HG02798 (cell line): ENCODE data around the gene PTPN7.
"Not testable (repeated sequence)": the region's sequence is repeated elsewhere in the genome, so short reads cannot be mapped to it uniquely, and the experiment has no call there.

Experiments
- ATAC-seq: cut with Tn5 transposase; IDR thresholded peaks from one replicate; pipeline ENCODE4 v1.9.1; 2021; ENCODE audit warnings: mild to moderate bottlenecking; ENCODE audit not compliant: unreplicated experiment, poor library complexity

Gene PTPN7

GRCh38 chr1:202167708-202168415 is 7.5 kb upstream of the PTPN7 start:
- no peak for ATAC-seq

DNA sequence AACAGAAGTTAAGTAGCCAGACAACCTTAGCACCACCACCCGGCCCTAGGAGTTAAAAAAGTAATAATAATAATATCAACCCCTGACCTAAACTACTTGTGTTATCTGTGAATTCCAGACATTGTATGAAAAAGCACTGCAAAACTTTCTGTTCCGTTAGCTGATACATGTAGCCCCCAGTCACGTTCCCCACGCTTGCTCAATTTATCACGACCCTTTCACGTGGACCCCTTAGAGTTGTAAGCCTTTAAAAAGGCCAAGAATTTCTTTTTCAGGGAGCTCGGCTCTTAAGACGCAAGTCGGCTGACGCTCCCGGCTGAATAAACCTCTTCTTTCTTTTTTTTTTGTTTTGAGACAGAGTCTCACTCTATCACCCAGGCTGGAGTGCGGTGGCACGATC is 6.7 kb upstream of the PTPN7 start:
- ATAC-seq, result not testable (repeated sequence)

DNA sequence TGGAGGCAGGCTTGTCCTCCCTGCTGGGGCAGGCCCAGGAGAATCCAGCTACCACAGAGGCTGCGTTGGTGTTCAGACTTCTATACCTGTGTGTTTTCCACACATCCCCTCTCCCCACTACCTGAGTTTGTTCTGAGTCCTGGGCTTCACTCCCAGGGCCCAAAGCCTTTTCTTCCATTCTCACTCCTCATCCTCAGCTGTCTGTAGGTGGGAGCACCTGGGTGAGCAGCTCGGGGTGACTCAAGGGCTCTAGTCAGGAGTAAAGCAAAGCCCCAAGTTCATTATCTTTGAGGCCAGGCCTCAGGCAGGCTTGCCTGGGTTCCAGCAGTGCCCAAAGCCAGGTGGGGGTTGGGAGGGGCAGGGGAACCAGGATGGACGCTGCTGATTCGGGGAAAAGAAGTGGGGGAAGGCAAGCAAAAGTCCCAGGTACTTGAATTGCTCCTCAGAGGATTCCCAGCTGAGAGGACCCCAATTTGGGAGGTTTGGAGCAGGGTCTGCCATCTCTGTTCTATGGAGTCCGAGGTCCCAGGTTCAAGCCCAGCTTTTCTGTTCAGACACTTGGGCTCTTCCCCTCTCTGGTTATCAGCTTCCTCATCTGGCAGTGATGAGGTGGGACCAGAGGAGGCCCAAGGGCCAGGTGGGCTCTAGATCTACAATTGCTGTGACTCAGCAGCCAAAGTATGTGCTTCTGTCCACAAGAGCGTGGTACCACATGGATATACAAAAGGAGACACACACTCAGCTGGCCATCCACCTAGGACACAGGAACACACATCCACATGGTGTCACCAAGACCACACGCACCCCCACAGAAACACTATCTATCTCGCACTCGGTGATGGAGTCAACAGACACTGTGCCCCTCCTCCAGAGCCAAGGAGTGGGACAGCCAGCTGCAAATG is 5.8 kb upstream of the PTPN7 start:
- ATAC-seq, result no peak

GRCh38 chr1:202165267-202165941 is 5.0 kb upstream of the PTPN7 start:
- no peak for ATAC-seq

DNA sequence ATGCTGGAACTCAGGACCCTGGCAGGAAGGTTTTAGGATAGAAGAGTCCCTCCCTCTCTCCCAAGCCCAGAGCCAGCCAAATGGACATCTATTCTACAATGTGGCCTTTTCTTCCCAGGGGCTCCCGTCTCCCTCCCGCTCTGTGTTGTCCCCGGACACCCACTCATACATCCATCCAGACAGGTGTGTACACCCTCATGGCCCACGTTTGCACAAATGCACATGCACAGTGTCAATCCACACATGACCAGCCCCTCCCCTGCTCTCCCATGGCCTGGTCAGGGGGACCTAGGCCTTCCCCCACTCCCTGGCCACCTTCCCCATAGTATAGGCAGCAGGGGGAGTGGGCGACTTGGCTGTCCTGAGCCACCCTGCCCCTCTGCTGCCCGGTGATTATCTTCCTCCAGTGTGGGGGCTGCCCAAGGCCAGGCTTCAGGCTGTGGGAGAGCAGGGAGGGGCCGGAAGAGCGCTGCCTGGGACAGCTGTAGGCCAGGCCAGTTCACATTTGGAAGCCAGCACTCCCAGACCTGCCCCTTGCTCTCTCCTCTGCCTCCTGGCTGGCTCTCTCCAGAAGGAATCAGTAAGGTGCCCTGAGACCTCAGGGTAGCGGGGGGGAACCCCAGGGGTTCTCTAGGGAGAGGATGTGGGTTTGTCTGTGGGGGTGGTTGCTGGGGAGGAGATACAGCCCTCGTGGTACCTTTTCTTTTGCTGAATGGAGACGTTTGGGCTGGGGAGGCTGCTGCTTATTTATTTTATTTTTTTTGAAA is 4.1 kb upstream of the PTPN7 start:
- ATAC-seq, result peak; percentile 54

- ATAC-seq, result no peak
Measured at GRCh38 chr1:202163281-202164270, 3.2 kb upstream of the PTPN7 start.

- no peak for ATAC-seq
Measured at GRCh38 chr1:202162418-202163280, 2.2 kb upstream of the PTPN7 start.

DNA sequence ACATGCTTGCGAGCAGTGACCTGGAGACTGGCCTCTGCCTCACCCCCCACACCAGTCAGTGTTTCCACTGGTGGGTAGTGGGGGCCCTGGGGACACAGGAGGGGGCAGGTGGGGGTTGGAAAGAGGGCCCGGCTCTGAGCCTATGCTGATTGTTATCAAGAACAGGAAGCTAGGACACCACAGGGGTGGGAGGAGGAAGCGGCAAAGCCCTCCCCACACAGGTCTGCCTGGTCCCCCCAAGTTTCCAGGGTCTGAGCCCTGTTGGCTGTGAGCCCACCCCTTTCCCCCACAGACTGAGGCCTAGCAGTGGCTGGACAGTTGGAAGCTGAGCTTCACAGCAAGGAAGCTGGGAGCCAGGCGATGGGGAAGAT is 1.6 kb upstream of the PTPN7 start:
- ATAC-seq, result no peak

GRCh38 chr1:202161151-202162046 is 997 bp upstream of the PTPN7 start:
- ATAC-seq, result no peak

GRCh38 chr1:202159534-202160371 is 649 bp downstream of the PTPN7 start:
- ATAC-seq, result no peak

DNA sequence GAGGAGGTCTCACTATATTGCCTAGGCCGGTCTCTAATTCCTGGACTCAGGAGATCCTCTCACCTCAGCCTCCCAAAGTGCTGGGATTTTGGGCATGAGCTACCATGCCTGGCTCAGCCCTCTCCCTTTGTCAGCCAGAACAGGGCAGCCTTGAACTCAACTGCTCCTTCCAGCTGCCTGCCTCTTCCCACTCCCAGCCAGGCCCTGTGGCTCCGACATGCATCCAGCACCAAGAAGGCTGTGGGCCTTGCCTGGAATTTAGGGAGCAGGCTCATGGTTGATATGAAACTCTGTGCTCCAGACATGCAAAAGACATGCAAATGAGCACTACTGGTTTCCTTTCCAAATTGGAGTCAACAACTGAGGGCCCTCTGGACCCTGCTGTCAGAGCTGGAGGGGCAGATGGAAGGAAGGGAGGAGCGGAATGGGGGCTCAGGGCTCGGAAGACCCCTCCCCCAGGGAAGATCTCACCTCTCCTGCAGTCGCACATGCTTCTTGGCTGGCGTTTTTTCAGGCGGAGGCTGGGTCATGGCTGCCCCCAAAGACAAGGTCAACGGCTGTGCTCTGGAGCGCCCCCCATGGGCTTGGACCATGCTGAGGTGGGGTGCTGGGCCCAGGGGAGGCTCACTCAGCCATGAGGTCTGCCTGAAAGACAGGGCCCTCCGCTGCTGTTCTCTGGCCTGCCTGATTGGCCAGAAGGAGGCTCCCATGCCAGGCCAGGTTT is 1.4 kb downstream of the PTPN7 start:
- no peak for ATAC-seq

DNA sequence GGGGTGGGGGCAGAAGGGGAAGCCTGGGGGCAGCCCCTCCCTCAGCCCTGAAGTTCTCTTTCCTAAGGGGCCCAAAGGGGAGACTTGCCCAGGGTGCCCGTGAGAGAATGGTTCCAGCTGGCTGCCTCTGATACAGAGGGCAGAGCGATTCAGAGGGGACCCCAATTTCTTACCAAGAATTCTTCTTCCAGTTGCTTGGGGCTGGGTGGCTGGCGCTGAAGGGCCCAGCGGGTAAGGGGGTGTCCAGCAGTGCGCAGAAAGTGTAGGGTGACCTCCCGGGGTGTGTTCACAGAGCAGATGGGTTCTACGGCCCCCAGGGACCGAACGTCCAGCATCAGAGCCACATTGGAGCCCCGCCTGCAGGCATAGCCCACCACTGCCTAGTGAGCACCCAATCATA is 2.5 kb downstream of the PTPN7 start:
- no peak for ATAC-seq

DNA sequence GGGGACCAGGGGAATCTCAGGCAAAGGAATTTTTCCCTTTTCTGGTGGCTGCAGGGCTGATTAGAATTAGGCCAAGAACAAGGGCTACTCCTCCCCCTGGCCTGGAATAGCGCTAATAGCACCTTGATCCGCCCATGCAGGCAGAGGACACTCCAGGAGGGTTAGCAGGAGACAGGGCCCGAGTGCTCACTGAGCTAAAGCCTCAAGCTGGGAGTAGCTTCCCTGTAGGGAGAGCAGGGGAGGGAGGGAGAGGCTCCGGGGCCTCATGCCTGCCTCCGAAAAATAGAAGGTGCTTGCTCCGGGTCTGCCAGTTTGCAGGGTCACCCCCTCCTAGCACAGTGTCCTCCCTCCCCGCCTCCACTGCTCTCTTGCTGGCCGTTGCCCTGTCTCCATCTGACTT is 3.8 kb downstream of the PTPN7 start:
- ATAC-seq, result no peak

DNA sequence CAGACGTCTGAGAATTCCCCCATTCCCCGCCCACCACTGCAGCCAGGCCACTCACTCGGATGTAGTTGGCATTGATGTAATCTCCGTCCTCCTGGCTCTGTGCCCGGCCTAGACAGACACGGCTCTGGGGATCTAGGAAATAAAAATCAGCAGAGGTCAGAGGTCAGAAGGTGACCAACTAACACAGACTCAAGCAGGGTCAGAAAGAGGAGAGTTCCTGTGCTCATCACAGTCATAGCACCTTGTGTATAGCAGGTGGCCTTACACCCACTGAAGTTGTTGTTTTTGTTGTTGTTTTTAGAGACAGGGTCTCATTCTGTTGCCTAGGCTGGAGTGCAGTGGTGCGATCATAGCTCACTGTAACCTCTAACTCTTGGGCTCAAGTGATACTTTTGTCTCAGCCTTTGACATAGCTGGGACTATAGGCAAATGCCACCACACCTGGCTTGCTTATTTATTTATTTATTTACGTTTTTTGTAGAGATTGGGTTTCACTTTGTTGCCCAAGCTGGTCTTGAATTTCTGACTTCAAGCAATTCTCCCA is 4.9 kb downstream of the PTPN7 start:
- ATAC-seq, result no peak

DNA sequence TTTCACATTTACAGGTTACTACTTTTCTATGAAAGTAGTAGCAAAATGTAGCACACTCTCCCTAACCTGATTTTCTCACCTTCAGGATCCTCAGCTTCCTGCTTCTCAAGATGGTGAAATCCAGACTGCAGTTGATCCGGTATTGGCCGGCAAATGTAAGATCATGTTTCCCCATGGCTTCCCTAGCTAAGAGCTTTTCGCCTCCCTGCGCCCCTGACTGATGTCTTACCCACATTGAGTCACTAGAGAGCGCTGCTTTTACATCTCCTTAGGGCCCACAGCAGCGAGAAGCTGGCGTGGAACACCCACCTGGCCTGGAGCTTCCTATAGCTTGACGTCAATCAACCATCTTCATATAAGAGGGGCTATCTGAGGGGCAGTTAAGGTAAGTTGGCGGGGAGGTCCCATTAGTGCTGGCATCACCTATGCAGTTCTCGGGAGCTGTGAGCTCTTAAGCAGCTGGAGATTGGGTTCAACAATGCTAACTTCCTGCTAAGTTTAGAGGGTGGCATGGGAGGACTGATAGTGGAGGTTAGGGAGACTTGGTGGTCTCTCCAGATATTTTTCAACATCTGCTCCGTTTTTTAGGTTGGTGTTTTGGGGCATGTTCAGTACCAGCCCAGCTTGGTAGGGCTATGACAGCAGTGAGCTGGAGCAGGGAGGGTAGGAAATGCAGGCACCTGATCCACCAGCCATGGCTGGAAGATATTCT is 5.5 kb downstream of the PTPN7 start:
- peak; percentile 38 for ATAC-seq
